SK-N-MC (cell line): ENCODE results near the gene PPP4R4.

Source experiments
- EZH2 ChIP-seq: fragments of 200-600 bp; sonication (generic); IDR thresholded peaks from one replicate; pipeline ENCODE4 v1.6.1; 2017; ENCODE audit warnings: antibody characterized with exemption
- FOXP2 ChIP-seq: optimal IDR thresholded peaks from 2 replicates; pipeline ENCODE3; 2011; ENCODE audit warnings: mild to moderate bottlenecking, moderate library complexity; ENCODE audit not compliant: insufficient read depth; ENCODE audit errors: extremely low read length, control extremely low read depth
- POLR2AphosphoS5 ChIP-seq: IDR thresholded peaks from 2 replicates; pipeline ENCODE4 v1.6.1; 2012; ENCODE audit warnings: mild to moderate bottlenecking, low read depth, low read length, borderline replicate concordance

GRCh38 chr14:94161058-94161457, 13.1 kb upstream of the PPP4R4 start:
- TF ChIP-seq POLR2AphosphoS5, result no peak
- TF ChIP-seq EZH2, result no peak
- no peak for TF ChIP-seq FOXP2
